Lower lobe of right lung (tissue), 2 donors: ENCODE results near the gene SALL3. TPM values are rescaled to one million over a fixed set of nuclear protein-coding genes. Genes with fewer than 3 reads are reported as not detected.

Source experiments
- ATAC-seq, 2 donors: fragments of 200-7000 bp; cut with Tn5 transposase; one replicate each; pipeline ENCODE4 v1.9.1; 2020 to 2022; ENCODE audit warnings: mild to moderate bottlenecking in 2 of 2, moderate library complexity in 2 of 2
- DNase-seq: peaks from one replicate; pipeline ENCODE4 v3.0.0-alpha.2; 2020
- H3K27ac ChIP-seq: fragments of 200-600 bp; one replicate; pipeline ENCODE4 v1.8.0; 2022
- H3K27me3 ChIP-seq: fragments of 200-600 bp; one replicate; pipeline ENCODE4 v1.8.0; 2022; ENCODE audit warnings: low read depth
- H3K36me3 ChIP-seq: fragments of 200-600 bp; one replicate; pipeline ENCODE4 v1.8.0; 2022; ENCODE audit warnings: mild to moderate bottlenecking
- H3K4me1 ChIP-seq: fragments of 200-600 bp; one replicate; pipeline ENCODE4 v1.8.0; 2022
- H3K4me3 ChIP-seq: fragments of 200-600 bp; one replicate; pipeline ENCODE4 v1.8.0; 2022; ENCODE audit warnings: mild to moderate bottlenecking
- H3K9me3 ChIP-seq: fragments of 200-600 bp; one replicate; pipeline ENCODE4 v1.8.0; 2022
- CTCF ChIP-seq: fragments of 200-600 bp; IDR thresholded peaks from one replicate; pipeline ENCODE4 v1.8.0; 2022; ENCODE audit warnings: antibody characterized with exemption, mild to moderate bottlenecking
- intact Hi-C: fragments of 100-400 bp; cut with DNase I; formaldehyde crosslinking; loops from one replicate; pipeline ENCODE4 v1.11.0; 2022
- total RNA-seq: library from RNA; stranded (reverse); fragmentation: NEBNext Ultra II Directional; extraction: Animal tissue kit (Norgen Biotek cat#: 25700); gene quantifications from one replicate; pipeline ENCODE4 v1.2.1, GENCODE V29; 2021
- donor health status: DM: no; HTN: yes; CAD: no; lungs with severe emphysema.

The SALL3 gene
- total RNA-seq, 1 donor from 2014 or later, result not detected

DNA sequence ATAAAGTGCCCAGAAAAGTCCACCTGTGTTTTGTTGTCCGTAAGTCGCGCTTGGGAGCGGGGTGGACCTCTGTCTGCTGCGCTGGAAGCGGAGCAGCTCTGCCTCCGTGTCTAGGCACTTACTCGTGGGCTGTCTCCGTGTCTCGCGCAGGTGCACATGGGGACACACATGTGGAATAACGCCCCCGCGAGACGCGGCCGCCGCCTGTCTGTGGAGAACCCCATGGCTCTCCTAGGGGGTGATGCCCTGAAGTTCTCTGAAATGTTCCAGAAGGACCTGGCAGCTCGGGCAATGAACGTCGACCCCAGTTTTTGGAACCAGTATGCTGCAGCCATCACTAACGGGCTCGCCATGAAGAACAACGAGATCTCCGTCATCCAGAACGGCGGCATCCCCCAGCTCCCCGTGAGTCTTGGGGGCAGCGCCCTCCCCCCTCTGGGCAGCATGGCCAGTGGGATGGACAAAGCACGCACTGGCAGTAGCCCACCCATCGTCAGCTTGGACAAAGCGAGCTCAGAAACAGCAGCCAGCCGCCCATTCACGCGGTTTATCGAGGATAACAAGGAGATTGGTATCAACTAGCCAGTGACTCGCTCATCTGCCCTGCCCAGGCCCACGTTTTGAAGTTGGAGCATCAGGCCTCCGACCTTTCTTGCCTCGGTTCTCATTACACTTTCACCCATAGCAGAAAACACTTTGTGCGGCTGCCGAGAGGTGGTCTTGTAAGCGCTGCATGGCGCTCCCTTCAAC lies 17.3 kb downstream of the SALL3 start:
- no peaks in the 10 kb centered on the region for H3K4me1 ChIP-seq
- DNase-seq, result no peak
- no peaks in the 10 kb centered on the region for H3K36me3 ChIP-seq
- intact Hi-C loops, result no loop called here
- H3K4me3 ChIP-seq, result no peak overlapping the region
- no peaks in the 10 kb centered on the region for H3K27me3 ChIP-seq
- no peak for TF ChIP-seq CTCF
- no peak overlapping the region for H3K27ac ChIP-seq
- no peaks in the 10 kb centered on the region for H3K9me3 ChIP-seq
- no peak for ATAC-seq

GRCh38 chr18:78998371-78999071 lies 18.9 kb downstream of the SALL3 start:
- ATAC-seq (no peak), DNase-seq (no peak)
- TF ChIP-seq CTCF, result no peak

DNA sequence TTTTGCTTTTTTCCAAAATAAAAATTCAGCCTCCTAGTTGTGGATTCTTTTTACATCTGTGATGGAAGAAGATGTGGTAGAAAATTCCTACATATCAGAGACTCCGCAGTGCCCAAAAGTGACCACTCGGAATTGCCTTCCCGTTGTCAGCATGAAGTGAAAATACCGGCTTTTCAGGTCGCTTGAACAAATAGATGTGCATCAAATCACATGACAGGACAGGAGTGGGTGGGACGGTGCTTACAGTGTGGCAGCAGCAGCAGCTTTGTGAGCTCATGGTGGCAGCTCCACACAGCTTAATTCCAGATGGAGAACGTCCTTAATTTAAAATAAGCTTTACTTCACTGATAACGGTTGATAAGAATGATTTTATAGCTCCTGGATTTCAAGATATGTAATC lies 20.3 kb downstream of the SALL3 start:
- Histone ChIP-seq H3K36me3 (no peaks in the 10 kb centered on the region), H3K27ac (no peak overlapping the region), H3K9me3 (no peaks in the 10 kb centered on the region), H3K4me3 (no peak overlapping the region), H3K27me3 (no peaks in the 10 kb centered on the region), H3K4me1 (no peaks in the 10 kb centered on the region)
- intact Hi-C loops, result no loop called here
- no peak for ATAC-seq
- DNase-seq, result no peak
- no peak for TF ChIP-seq CTCF

More at GRCh38 chr18:78998371-78999071, 18.9 kb downstream of the SALL3 start:
- intact Hi-C loops, result no loop called here
- Histone ChIP-seq H3K36me3 (no peaks in the 10 kb centered on the region), H3K4me1 (no peaks in the 10 kb centered on the region), H3K27ac (no peak overlapping the region), H3K4me3 (no peak overlapping the region), H3K27me3 (no peaks in the 10 kb centered on the region), H3K9me3 (no peaks in the 10 kb centered on the region)

GRCh38 chr18:79000997-79001396 lies 21.4 kb downstream of the SALL3 start:
- H3K27ac ChIP-seq, result no peak overlapping the region
- H3K9me3 ChIP-seq, result no peaks in the 10 kb centered on the region
- DNase-seq (no peak), ATAC-seq (no peak)
- H3K27me3 ChIP-seq, result peaks cover 3% of the 10 kb centered on the region
- TF ChIP-seq CTCF, result no peak
- no peaks in the 10 kb centered on the region for H3K36me3 ChIP-seq
- intact Hi-C loops, result no loop called here
- H3K4me3 ChIP-seq, result no peak overlapping the region
- no peaks in the 10 kb centered on the region for H3K4me1 ChIP-seq

DNA sequence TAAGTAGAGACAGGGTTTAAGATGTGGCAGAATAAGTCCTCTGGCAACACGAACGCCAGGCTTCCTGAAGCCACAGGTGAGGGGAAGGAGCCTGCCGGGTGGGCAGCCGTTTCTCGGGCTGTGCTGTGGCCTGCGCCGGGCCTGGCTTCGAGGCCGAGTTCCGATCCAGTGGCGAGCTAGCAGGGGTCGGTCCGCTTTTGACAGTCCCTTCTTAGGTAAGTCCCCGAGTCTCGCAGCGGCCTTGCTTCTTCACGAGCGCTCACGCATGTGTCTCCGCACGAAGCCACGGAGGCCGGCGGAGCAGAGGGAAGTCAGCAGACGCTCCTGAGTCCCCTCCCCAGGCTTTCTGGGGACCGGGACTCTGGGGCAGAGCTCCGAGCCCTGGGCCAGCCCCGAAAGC lies 26.0 kb downstream of the SALL3 start:
- H3K27ac ChIP-seq, result no peak overlapping the region
- no peaks in the 10 kb centered on the region for H3K4me1 ChIP-seq

More for the DNA sequence above, 26.0 kb downstream of the SALL3 start:
- TF ChIP-seq CTCF, result no peak
- intact Hi-C loops, result no loop called here
- no peak for ATAC-seq
- H3K4me3 ChIP-seq, result no peak overlapping the region
- no peak for DNase-seq
- no peaks in the 10 kb centered on the region for H3K9me3 ChIP-seq
- peaks cover 15% of the 10 kb centered on the region for H3K27me3 ChIP-seq
- H3K36me3 ChIP-seq, result no peaks in the 10 kb centered on the region
